GM10248 (cell line): ENCODE results near the gene RAD51B.

Source experiments
- CTCF ChIA-PET: fragments of 300-600 bp; sonication (Branson Sonifier 250); formaldehyde crosslinking; extraction: SDS; loops from one replicate; lab custom pipeline; 2021; ENCODE audit warnings: antibody characterized with exemption; lab: Yijun Ruan, JAX
- POLR2A ChIA-PET: fragments of 350-650 bp; sonication (Branson Sonifier 250); formaldehyde crosslinking; extraction: SDS; loops from one replicate; lab custom pipeline; 2020; ENCODE audit warnings: antibody characterized with exemption; lab: Yijun Ruan, JAX
- DNase-seq: peaks from one replicate; pipeline ENCODE4 v3.0.0; 2012; ENCODE audit errors: extremely low spot score
- TF ChIP-seq, protein P1 (sequence below): IDR thresholded peaks from 2 replicates; pipeline ENCODE4 v1.5.1; 2012; ENCODE audit warnings: mild to moderate bottlenecking, low read depth; ENCODE audit errors: extremely low read depth, missing control alignments, control extremely low read depth

RAD51B gene

DNA sequence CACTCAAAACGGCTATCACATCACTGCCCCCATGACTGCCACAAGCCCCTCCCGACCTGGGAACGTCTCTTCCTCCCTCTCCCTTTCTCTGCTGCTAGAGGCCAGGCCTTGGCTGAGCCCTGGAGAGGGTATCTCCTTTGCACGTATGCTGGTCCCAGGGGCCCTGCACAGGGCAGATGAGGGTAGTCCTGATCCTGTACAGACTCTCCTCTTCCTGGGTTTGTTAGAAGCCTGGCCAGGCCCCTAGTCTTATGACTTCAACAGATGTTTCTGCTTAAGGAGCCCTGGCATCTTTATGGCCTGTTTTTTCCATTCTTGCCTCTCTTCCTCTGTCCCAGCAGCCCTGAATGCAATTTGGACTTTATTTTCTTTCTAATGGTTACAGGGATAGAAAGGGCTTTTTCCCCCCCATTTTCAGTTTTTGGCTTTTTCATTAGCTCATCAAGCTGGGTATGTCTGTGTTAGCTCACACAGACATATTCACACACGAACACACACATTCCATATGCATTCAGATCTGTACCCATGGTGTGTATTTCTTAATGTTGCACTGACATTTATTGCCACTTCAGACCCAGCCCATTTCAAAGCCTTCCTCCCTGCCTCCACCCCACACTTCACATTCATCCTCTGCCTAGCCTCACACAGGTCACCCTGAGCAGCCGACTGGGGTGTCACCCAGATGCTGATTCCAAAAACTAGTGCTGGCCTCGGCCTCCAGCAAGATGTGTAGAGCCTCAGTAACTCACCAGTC lies 770.0 kb downstream of the RAD51B start:
- CTCF ChIA-PET, result interaction anchor here (1.1 to 1.5 kb wide), 3 partner anchors 15 to 40 kb away, joined by 3 to 4 read pairs (median 3); no protein-coding TSS in a partner anchor
- POLR2A ChIA-PET, result no interaction called here
- DNase-seq, result no peak
- TF ChIP-seq, protein P1, sequence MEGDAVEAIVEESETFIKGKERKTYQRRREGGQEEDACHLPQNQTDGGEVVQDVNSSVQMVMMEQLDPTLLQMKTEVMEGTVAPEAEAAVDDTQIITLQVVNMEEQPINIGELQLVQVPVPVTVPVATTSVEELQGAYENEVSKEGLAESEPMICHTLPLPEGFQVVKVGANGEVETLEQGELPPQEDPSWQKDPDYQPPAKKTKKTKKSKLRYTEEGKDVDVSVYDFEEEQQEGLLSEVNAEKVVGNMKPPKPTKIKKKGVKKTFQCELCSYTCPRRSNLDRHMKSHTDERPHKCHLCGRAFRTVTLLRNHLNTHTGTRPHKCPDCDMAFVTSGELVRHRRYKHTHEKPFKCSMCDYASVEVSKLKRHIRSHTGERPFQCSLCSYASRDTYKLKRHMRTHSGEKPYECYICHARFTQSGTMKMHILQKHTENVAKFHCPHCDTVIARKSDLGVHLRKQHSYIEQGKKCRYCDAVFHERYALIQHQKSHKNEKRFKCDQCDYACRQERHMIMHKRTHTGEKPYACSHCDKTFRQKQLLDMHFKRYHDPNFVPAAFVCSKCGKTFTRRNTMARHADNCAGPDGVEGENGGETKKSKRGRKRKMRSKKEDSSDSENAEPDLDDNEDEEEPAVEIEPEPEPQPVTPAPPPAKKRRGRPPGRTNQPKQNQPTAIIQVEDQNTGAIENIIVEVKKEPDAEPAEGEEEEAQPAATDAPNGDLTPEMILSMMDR, result no peak

DNA sequence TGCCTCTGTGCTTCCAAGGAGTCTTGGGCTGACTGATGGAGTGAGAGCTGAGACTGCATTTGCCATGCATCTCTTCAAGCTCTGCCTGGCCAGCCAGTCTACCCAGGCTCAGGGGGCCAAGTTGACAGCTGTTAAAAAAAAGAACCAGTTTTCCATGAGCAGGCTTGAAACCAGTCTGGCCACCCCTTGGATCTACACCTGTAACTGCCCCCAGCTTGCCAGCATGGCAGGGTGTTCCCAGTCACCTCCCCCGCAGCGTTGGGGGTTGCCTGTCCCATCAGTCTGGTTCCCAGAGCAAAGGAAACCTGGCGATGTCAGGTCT lies 770.6 kb downstream of the RAD51B start:
- no peak for DNase-seq
- TF ChIP-seq, protein P1, result no peak
- CTCF ChIA-PET, result interaction anchor here (1.1 to 1.5 kb wide), 3 partner anchors 14 to 40 kb away, joined by 3 to 4 read pairs (median 3); no protein-coding TSS in a partner anchor
- POLR2A ChIA-PET, result no interaction called here

DNA sequence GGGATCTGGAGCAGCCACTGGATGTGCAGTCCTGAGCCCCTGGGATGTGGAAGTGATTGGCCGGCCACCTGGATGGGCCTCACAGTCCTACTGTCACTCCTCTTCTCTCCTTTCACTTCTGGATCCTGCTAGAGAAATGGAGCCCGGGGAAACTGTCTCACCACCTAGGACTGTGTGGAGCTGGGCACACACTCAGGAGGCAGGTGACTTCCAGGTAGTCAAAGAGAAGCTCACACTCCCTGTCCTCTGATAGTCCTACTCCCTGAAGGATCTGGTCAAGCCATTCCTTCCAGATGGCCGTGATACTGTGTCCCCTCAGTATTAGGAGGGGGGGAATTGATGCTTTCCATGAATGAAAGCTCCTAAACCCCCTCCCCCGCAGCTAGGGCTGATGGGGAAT lies 772.2 kb downstream of the RAD51B start:
- DNase-seq, result no peak
- TF ChIP-seq, protein P1, result no peak
- POLR2A ChIA-PET, result no interaction called here
- CTCF ChIA-PET, result interaction anchor here (1.1 kb wide), 1 partner anchor 11 kb away, joined by 3 read pairs; no protein-coding TSS in a partner anchor

DNA sequence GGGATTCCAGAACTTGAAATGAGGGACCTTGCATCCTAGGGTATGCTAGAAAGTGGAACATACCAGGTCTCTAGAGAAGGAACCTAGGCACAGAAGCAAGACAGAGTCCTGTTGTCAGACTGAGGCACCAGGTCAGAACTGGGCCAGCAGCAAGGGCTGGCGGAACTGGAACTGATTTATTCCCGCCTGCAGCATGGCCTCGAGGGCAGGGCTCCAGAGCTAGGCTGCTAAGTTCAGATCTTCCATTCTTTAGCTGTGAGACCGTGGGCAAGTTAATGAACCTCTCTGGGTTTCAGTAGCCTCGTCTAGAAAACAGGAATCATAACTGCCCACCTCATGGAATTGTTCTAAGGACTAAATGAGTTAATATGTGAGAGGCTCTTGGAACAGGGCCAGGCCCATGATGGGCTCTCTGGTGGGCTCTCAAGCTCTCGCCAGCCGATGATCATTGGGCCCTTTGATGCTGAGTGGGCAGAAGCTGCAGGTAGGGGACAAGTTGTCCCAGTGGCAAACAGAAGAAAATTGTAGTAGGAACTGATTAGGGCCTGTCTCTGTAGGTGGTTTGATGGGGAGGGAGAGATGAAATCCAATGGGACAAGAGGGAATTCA lies 773.5 kb downstream of the RAD51B start:
- no peak for DNase-seq
- ChIA-PET POLR2A (no interaction called here), CTCF (interaction anchor here (1.0 to 1.1 kb wide), 2 partner anchors 12 to 13 kb away, joined by 3 read pairs; no protein-coding TSS in a partner anchor)
- TF ChIP-seq, protein P1, result no peak

DNA sequence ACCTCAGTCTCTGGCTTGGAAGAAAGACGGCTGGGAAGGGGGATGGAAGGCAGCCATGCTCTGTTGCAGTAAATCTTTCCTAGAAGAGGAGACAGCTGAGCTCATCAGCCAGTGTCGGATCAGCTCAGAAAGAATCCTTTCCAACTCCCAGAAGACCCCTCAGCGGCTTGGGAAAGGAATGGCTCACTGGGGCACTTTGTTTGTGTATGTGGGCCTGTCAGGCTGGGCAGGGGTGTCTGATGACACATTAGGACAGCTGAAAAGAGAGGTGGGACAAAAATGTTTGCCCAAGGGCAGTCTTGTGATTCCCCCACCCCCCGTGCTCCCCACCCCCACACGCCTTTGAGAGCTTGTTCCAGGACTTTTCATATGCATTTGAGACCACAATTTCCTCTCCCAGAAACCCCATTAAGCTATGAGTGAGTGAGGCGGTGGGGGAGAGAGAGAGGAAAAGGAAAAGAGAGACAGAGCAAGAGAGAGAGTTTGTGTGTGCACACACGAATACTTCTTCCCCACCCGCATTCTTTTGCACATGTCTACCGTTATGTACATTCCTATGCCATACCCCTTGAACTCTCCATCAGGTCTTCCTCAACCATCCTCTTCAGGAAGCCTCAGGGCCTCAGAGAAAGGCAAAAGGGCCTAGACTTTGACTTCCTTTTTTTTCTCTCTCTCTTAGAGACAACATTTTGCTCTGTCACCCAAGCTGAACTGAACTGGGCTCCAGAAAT lies 774.4 kb downstream of the RAD51B start:
- TF ChIP-seq, protein P1, result no peak
- no peak for DNase-seq
- ChIA-PET CTCF (interaction anchor here (0.8 to 1.6 kb wide), 4 partner anchors 11 to 22 kb away, joined by 3 to 6 read pairs (median 3); no protein-coding TSS in a partner anchor), POLR2A (no interaction called here)

DNA sequence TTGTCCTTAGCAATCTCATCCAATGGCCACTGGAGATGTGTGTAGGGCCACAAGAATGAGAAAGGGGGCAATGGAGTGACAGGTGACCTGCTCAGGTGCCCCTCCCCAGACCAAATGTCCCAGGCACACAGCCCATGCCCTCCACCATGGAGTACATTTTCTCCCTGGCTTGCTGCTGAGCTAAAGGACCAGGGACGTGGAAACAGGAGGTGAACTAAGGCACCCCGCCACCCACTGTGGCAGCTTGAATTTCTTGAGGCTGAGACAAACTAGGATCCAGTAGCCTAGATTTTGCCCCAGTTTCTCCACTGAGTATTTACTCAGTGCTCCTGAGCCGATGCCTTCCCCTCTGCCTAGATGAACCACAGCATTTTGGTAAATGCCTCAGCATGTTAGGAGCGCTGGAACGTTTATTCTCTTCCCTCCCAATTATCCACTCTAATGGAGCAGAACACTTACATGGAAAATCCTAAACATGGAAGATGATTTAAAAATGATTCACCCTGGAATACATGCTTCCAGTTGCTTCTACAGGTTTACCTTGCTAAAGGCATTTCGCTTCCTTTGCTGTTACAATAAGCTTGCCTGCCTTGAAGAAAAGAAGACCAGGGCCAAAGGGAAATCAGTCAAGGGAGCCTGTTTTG lies 775.3 kb downstream of the RAD51B start:
- ChIA-PET CTCF (interaction anchor here (1.6 kb wide), 2 partner anchors 16 to 22 kb away, joined by 3 to 6 read pairs; no protein-coding TSS in a partner anchor), POLR2A (no interaction called here)
- TF ChIP-seq, protein P1, result no peak
- no peak for DNase-seq
